Endothelial cell of coronary artery (primary cell): Measurements from ENCODE around the gene TYR. TPM values are rescaled to one million over a fixed set of nuclear protein-coding genes. Genes with fewer than 3 reads are reported as not detected.

Experiments
- total RNA-seq: library from RNA; depleted of rRNA; stranded (reverse); fragments of >200 nt; gene quantifications from 2 replicates; pipeline ENCODE4 v1.2.3, GENCODE V29; 2014

TYR gene
- total RNA-seq = not detected in 2 replicates

GRCh38 chr11:89177691-89178231 lies at the start of gene TYR:
TSS of gene TYR (plus strand) at chr11:89177875. CDS start at chr11:89177954, 79 bp downstream.

Other genes with a start within 250 kb of the TYR start
- gene GRM5, start 111.9 kb upstream of the TYR start, total RNA-seq = 0.18 TPM in 1 of 2 replicates, not detected in the other